A549 (cell line): ENCODE measurements around the gene CA10.

ENCODE experiments used
- ESRRA ChIP-seq: fragments of 150-350 bp; IDR thresholded peaks from 2 replicates; pipeline ENCODE4 v1.6.1; 2014; ENCODE audit warnings: mild to moderate bottlenecking, low read length, borderline replicate concordance
- SMC3 ChIP-seq: fragments of >200 bp; sonication (Bioruptor Twin); formaldehyde crosslinking; IDR thresholded peaks from 3 replicates; pipeline ENCODE4 v1.6.1; 2018; ENCODE audit warnings: inconsistent platforms

- TF ChIP-seq ESRRA (no peak), SMC3 (no peak)
Observed at GRCh38 chr17:51724043-51724580, 434.4 kb downstream of the CA10 start.
